ENCODE data around the gene PTRH2.

PTRH2 gene

DNA sequence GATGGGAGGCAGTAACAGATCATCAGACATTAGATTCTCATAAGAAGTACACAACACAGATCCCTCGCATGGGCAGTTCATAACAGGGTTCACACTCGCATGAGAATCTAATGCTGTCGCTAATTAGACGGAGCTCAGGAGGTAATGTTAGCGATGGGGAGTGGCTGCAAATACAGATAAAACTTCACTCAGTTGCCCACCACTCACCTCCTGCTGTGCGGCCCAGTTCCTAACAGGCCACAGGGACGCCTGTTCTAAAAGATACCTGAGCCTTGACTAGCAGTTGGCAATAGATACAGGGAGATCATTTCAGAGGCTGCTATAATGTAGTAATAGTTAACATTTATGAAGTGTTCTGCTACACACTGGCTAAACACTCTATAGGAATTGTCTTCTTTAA is 4.9 kb downstream of the PTRH2 start:
- Mint-ChIP-seq H3K4me3 (no peak overlapping the region), H3K27ac (no peak overlapping the region), H3K36me3 (ENCODE audit: low read depth) (peaks cover 89% of the 10 kb centered on the region), H3K9me3 (no peaks in the 10 kb centered on the region), H3K4me1 (ENCODE audit: low read depth) (peaks cover 62% of the 10 kb centered on the region), H3K27me3 (no peaks in the 10 kb centered on the region)
- intact Hi-C loops (cut with micrococcal nuclease): no loop called here

GRCh38 chr17:59699786-59700185 is 7.4 kb downstream of the PTRH2 start:
- Mint-ChIP-seq H3K4me3 (no peak overlapping the region), H3K27ac (no peak overlapping the region), H3K27me3 (no peaks in the 10 kb centered on the region), H3K9me3 (no peaks in the 10 kb centered on the region), H3K4me1 (ENCODE audit: low read depth) (peaks cover 49% of the 10 kb centered on the region), H3K36me3 (ENCODE audit: low read depth) (peaks cover 97% of the 10 kb centered on the region)
- intact Hi-C loops (cut with micrococcal nuclease): no loop called here

GRCh38 chr17:59699218-59699617 is 8.0 kb downstream of the PTRH2 start:
- intact Hi-C loops (cut with micrococcal nuclease): no loop called here
- Mint-ChIP-seq H3K4me1 (ENCODE audit: low read depth) (peaks cover 44% of the 10 kb centered on the region), H3K36me3 (ENCODE audit: low read depth) (peaks cover 97% of the 10 kb centered on the region), H3K9me3 (no peaks in the 10 kb centered on the region), H3K27me3 (no peaks in the 10 kb centered on the region), H3K4me3 (no peak overlapping the region), H3K27ac (no peak overlapping the region)

DNA sequence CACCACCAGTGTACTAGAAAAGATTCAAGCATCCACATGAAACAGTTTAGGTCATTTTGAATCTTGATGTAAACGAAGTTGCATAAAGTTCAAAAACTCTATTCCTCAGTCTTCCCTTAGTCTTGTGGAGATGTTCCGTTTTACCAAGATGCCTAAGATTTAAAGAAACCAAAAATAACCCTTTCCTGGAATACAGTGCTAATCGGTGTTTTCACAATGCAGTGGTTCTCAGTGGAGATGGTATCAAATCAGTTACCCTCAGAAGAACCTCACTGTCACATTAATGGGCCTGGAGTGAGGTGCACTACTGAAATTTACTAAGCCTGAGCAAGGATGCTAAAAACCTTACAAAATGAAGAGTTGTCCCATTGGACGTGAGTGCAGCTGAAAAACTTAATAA is 9.1 kb downstream of the PTRH2 start:
- peaks cover 97% of the 10 kb centered on the region for H3K36me3 Mint-ChIP-seq (ENCODE audit: low read depth)
- no peak overlapping the region for H3K4me3 Mint-ChIP-seq
- intact Hi-C loops (cut with micrococcal nuclease): no loop called here
- no peak overlapping the region for H3K27ac Mint-ChIP-seq
- peaks cover 34% of the 10 kb centered on the region for H3K4me1 Mint-ChIP-seq (ENCODE audit: low read depth)
- H3K27me3 Mint-ChIP-seq: no peaks in the 10 kb centered on the region
- no peaks in the 10 kb centered on the region for H3K9me3 Mint-ChIP-seq

- Mint-ChIP-seq H3K4me1 (ENCODE audit: low read depth) (peaks cover 21% of the 10 kb centered on the region), H3K4me3 (no peak overlapping the region)
These were observed 10.4 kb downstream of the PTRH2 start for GRCh38 chr17:59696682-59697277.

DNA sequence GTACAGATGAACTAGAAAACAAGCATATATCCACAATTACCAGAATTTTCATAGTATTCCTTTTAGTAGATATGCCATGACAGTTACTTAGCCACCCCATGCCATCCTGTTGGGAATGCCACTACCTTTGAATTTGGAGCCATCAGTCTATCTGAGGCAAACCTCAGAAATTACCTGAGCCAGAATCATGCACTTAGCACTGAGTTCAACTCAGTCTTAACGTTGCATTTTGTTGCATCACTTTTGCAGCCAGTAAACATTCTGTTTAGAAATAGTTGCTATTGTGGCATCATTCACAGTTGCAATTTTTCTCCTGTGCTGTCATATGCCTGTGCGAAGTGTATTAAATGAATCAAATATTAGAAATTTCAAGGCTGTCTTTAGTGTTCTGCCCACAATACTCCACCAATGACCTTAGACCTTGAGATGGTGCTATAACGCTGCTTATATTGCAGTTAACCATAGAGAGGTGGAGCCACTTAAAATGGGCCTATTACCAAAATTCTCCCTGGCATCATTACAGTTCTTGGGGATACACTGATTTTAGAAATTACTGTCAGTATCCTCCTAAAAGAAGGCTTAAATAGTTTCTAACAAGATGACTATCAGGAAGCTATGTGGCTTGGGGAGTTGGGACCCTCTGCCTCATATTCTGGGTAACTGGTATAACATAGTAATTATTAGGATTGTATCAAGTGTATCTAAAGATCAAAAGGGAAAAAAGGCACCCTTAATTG is 11.1 kb downstream of the PTRH2 start:
- Mint-ChIP-seq H3K4me3 (no peak overlapping the region), H3K4me1 (ENCODE audit: low read depth) (peaks cover 17% of the 10 kb centered on the region), H3K9me3 (no peaks in the 10 kb centered on the region), H3K27ac (no peak overlapping the region), H3K36me3 (ENCODE audit: low read depth) (peaks cover 97% of the 10 kb centered on the region), H3K27me3 (no peaks in the 10 kb centered on the region)
- intact Hi-C loops (cut with micrococcal nuclease): loop anchor here (2.0 kb wide), 1 partner anchor 15 kb away; no protein-coding TSS in a partner anchor

More at GRCh38 chr17:59696682-59697277, 10.4 kb downstream of the PTRH2 start:
- no peak overlapping the region for H3K27ac Mint-ChIP-seq
- H3K27me3 Mint-ChIP-seq: no peaks in the 10 kb centered on the region
- peaks cover 97% of the 10 kb centered on the region for H3K36me3 Mint-ChIP-seq (ENCODE audit: low read depth)
- H3K9me3 Mint-ChIP-seq: no peaks in the 10 kb centered on the region
- intact Hi-C loops (cut with micrococcal nuclease): no loop called here

DNA sequence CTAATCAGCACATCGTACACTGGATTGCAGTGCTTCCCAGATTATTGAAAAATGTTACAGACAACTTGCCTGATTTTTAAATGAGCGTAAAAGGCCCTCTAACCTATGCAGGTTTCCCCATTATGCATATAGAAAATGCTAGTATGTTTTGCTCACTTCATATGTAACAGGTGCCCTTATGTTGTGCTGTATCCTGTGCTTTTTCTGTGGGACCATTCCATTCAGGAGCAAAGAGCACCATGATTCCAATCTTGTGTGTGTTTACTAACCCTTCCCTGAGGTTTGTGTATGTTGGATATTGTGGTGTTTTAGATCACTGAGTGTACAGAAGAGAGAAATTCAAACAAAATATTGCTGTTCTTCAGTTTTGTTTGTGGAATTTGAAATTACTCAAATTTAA is 12.9 kb downstream of the PTRH2 start:
- Mint-ChIP-seq H3K4me3 (no peak overlapping the region), H3K9me3 (no peaks in the 10 kb centered on the region), H3K36me3 (ENCODE audit: low read depth) (peaks cover 99% of the 10 kb centered on the region), H3K27me3 (no peaks in the 10 kb centered on the region), H3K27ac (peak overlapping the region; percentile 10), H3K4me1 (ENCODE audit: low read depth) (peaks cover 10% of the 10 kb centered on the region)
- intact Hi-C loops (cut with micrococcal nuclease): loop anchor here (2.0 to 5.0 kb wide), 2 partner anchors 14 to 37 kb away; no protein-coding TSS in a partner anchor

- H3K27me3 Mint-ChIP-seq: no peaks in the 10 kb centered on the region
- H3K36me3 Mint-ChIP-seq (ENCODE audit: low read depth): peaks cover 99% of the 10 kb centered on the region
- peak overlapping the region; percentile 10 for H3K27ac Mint-ChIP-seq
- no peaks in the 10 kb centered on the region for H3K9me3 Mint-ChIP-seq
- H3K4me3 Mint-ChIP-seq: no peak overlapping the region
- H3K4me1 Mint-ChIP-seq (ENCODE audit: low read depth): peaks cover 10% of the 10 kb centered on the region
- intact Hi-C loops (cut with micrococcal nuclease): loop anchor here (5.0 kb wide), 1 partner anchor 36 kb away; no protein-coding TSS in a partner anchor
These were observed 13.6 kb downstream of the PTRH2 start for GRCh38 chr17:59693582-59693981.

DNA sequence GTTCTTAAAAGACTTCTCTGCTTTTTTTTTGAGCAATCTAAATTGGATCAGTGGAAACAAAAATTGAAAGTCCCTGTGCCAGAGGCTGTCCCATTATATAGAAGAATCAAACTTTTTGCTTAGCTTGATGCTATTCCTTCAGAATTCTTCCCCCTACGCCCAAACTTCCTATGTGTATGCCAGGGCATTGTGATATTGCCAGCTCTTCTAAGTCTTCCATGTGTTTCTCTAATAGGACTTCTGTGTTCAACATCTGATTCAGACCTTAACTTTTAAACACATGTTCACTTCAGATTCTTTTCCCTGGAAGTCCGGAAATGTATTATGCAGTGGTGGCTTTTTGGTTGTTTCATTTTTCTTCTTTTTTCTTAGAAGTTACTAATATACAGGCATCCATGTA is 18.7 kb downstream of the PTRH2 start:
- intact Hi-C loops (cut with micrococcal nuclease): loop anchor here (10.0 kb wide), 1 partner anchor 356 kb away; no protein-coding TSS in a partner anchor
- Mint-ChIP-seq H3K9me3 (no peaks in the 10 kb centered on the region), H3K27ac (no peak overlapping the region)

DNA sequence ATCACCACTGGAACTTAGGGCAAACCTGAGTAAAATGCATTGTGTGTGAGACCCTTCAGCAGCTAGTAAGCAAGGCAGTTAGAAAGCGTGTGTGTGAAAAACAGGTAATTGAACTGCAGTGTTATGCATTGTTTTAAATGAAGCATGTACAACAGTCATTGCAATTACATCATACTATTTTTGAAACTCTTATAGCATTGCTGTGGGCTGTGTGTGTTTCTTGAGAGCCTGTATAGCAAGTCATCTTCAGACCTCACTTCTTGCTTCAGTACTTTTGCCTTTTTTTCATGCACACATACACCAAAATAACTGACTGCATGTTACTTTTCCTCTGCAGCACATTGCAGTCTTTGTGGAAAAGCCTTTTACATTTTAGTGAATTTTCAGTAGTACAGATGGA is 19.2 kb downstream of the PTRH2 start:
- peaks cover 100% of the 10 kb centered on the region for H3K36me3 Mint-ChIP-seq (ENCODE audit: low read depth)
- H3K4me3 Mint-ChIP-seq: no peak overlapping the region
- H3K4me1 Mint-ChIP-seq (ENCODE audit: low read depth): no peaks in the 10 kb centered on the region
- H3K27me3 Mint-ChIP-seq: no peaks in the 10 kb centered on the region
- no peak overlapping the region for H3K27ac Mint-ChIP-seq
- H3K9me3 Mint-ChIP-seq: no peaks in the 10 kb centered on the region
- intact Hi-C loops (cut with micrococcal nuclease): loop anchor here (10.0 kb wide), 1 partner anchor 357 kb away; no protein-coding TSS in a partner anchor

More for the DNA sequence above, 18.7 kb downstream of the PTRH2 start:
- peaks cover 100% of the 10 kb centered on the region for H3K36me3 Mint-ChIP-seq (ENCODE audit: low read depth)
- no peak overlapping the region for H3K4me3 Mint-ChIP-seq
- H3K4me1 Mint-ChIP-seq (ENCODE audit: low read depth): no peaks in the 10 kb centered on the region
- H3K27me3 Mint-ChIP-seq: no peaks in the 10 kb centered on the region

DNA sequence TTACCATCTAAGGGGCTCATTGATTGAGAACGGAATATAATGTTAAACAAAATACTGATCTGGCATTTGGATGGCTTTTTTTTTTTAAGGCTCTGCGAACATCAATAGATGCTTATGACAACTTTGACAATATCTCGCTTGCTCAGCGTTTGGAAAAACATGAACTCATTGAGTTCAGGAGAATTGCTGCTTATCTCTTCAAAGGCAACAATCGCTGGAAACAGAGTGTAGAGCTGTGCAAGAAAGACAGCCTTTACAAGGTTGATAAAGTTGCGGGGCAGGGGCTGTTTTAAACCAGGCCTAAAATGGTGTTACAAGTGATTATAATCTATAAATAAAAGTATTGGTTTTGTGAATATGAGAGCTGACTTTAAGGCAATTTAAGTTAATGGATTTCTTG is 22.3 kb downstream of the PTRH2 start:
- H3K4me3 Mint-ChIP-seq: no peak overlapping the region
- H3K36me3 Mint-ChIP-seq (ENCODE audit: low read depth): peaks cover 100% of the 10 kb centered on the region
- H3K27me3 Mint-ChIP-seq: no peaks in the 10 kb centered on the region
- H3K9me3 Mint-ChIP-seq: no peaks in the 10 kb centered on the region
- H3K4me1 Mint-ChIP-seq (ENCODE audit: low read depth): no peaks in the 10 kb centered on the region
- intact Hi-C loops (cut with micrococcal nuclease): loop anchor here (10.0 kb wide), 1 partner anchor 360 kb away; no protein-coding TSS in a partner anchor
- H3K27ac Mint-ChIP-seq: no peak overlapping the region

GRCh38 chr17:59683283-59683682 is 23.9 kb downstream of the PTRH2 start:
- no peaks in the 10 kb centered on the region for H3K4me1 Mint-ChIP-seq (ENCODE audit: low read depth)
- no peaks in the 10 kb centered on the region for H3K27me3 Mint-ChIP-seq
- intact Hi-C loops (cut with micrococcal nuclease): loop anchor here (10.0 kb wide), 1 partner anchor 362 kb away; no protein-coding TSS in a partner anchor
- no peaks in the 10 kb centered on the region for H3K9me3 Mint-ChIP-seq
- H3K27ac Mint-ChIP-seq: no peak overlapping the region
- no peak overlapping the region for H3K4me3 Mint-ChIP-seq
- H3K36me3 Mint-ChIP-seq (ENCODE audit: low read depth): peaks cover 100% of the 10 kb centered on the region

- intact Hi-C loops (cut with micrococcal nuclease): loop anchor here (2.0 to 10.0 kb wide), 2 partner anchors 14 to 364 kb away; no protein-coding TSS in a partner anchor
- Mint-ChIP-seq H3K4me3 (no peak overlapping the region), H3K27ac (no peak overlapping the region), H3K27me3 (no peaks in the 10 kb centered on the region), H3K9me3 (no peaks in the 10 kb centered on the region), H3K4me1 (ENCODE audit: low read depth) (peaks cover 2% of the 10 kb centered on the region), H3K36me3 (ENCODE audit: low read depth) (peaks cover 99% of the 10 kb centered on the region)
These were observed 26.9 kb downstream of the PTRH2 start for GRCh38 chr17:59680314-59680713.

DNA sequence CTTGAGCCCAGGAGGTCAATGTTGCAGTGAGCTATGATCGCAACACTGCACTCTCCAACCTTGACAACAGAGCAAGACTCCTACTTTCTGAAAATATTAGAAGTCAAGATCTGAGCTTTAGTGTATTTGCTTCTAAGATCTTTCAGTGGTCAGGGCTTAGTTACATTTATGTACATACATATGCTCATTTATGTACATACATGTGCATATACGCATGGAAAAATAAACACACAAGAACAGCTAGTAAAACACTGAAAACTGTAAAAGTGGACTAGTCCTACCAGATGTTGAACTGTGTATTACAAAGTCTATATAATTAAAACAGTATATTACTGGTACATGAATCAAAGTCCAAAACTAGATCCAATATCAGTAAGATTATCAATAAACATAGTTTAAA is 28.3 kb downstream of the PTRH2 start:
- no peak overlapping the region for H3K4me3 Mint-ChIP-seq
- no peaks in the 10 kb centered on the region for H3K9me3 Mint-ChIP-seq
- no peak overlapping the region for H3K27ac Mint-ChIP-seq
- intact Hi-C loops (cut with micrococcal nuclease): no loop called here
- H3K27me3 Mint-ChIP-seq: no peaks in the 10 kb centered on the region
- H3K4me1 Mint-ChIP-seq (ENCODE audit: low read depth): peaks cover 11% of the 10 kb centered on the region
- peaks cover 99% of the 10 kb centered on the region for H3K36me3 Mint-ChIP-seq (ENCODE audit: low read depth)

Data from dendritic cell treated with granulocyte-macrophage colony-stimulating factor and Interleukin-4, amounts not matched to agents 40 ng/mL and 50 ng/mL, for 4 days (primary cell).